Left ventricle myocardium inferior (tissue), 1 donor: ENCODE results near the gene KRTCAP2. TPM values are rescaled to one million over a fixed set of nuclear protein-coding genes. Genes with fewer than 3 reads are reported as not detected.
A peak's percentile ranks its signal among the peaks of the same experiment; 100 is the strongest.

Experiments used
- DNase-seq: peaks from one replicate; pipeline ENCODE4 v3.0.0-alpha.2; 2020
- H3K27ac ChIP-seq: fragments of 200-600 bp; replicated peaks from 2 replicates; pipeline ENCODE4 v1.8.0; 2021
- H3K27me3 ChIP-seq: fragments of 200-600 bp; 2 replicates; pipeline ENCODE4 v1.8.0; 2021; ENCODE audit warnings: low read depth
- H3K36me3 ChIP-seq: fragments of 200-600 bp; 2 replicates; pipeline ENCODE4 v1.8.0; 2021
- H3K4me1 ChIP-seq: fragments of 200-600 bp; 2 replicates; pipeline ENCODE4 v1.8.0; 2021
- H3K4me3 ChIP-seq: fragments of 200-600 bp; 2 replicates; pipeline ENCODE4 v1.8.0; 2021; ENCODE audit warnings: mild to moderate bottlenecking, moderate library complexity
- H3K9me3 ChIP-seq: fragments of 200-600 bp; replicated peaks from 2 replicates; pipeline ENCODE4 v1.8.0; 2021
- intact Hi-C: fragments of 100-400 bp; cut with micrococcal nuclease; formaldehyde crosslinking; loops from one replicate; pipeline ENCODE4 v1.11.0; 2022
- total RNA-seq: library from RNA; stranded (reverse); fragmentation: NEBNext Ultra II Directional; extraction: Animal tissue kit (Norgen Biotek cat#: 25700); gene quantifications from one replicate; pipeline ENCODE4 v1.2.1, GENCODE V29; 2021
- TF ChIP-seq, protein P1 (sequence below): fragments of 200-600 bp; IDR thresholded peaks from 2 replicates; pipeline ENCODE4 v1.8.0; 2021; ENCODE audit warnings: antibody characterized with exemption, mild to moderate bottlenecking, borderline replicate concordance
- donor health status: DM: no; HTN: yes; CAD: no; lungs with severe emphysema.

Gene KRTCAP2
- total RNA-seq, 1 donor from 2014 or later: 113 TPM

DNA sequence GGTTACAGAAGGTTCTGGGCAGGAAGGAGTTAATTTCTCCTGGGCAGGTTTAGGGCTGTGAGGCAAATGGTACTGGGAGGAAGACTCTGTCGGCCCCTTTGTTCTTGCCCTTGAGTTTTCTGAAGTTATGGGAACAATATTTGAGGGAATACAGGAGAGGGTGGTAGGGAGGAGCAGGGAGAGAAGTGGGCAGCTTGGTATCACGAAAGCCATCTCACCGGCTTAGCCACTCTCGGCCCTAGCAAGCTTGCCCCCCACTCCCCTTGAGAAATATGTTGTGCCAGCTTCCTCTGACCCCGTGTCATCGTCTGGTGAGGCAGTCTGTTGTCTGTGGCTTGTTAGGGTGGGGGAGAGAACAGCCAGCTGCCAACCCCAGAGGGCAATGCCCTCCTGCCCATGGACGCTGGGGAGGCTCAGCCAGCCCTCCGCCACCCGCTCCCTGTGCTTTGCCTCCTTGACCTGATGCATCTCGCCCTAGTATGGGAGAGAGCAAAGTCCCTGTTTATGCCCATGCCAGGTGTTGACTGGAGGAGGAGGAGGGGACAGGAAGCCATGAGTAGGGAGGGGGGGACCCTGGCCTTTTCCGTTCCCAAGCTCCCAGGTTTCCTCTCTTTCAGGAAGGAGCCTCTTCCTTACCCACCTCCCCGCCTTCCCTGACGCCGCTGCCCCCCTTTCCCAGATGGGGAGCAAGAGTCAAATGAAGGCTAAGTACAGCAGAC, 44.2 kb downstream of the KRTCAP2 start:
- H3K9me3 ChIP-seq: no peaks in the 10 kb centered on the region
- peaks cover 29% of the 10 kb centered on the region for H3K36me3 ChIP-seq
- H3K27me3 ChIP-seq: no peaks in the 10 kb centered on the region
- peak overlapping the region; percentile 87 for H3K4me3 ChIP-seq
- intact Hi-C loops: loop anchor here (5.0 kb wide), 1 partner anchor 37 kb away; no protein-coding TSS in a partner anchor
- TF ChIP-seq, protein P1, sequence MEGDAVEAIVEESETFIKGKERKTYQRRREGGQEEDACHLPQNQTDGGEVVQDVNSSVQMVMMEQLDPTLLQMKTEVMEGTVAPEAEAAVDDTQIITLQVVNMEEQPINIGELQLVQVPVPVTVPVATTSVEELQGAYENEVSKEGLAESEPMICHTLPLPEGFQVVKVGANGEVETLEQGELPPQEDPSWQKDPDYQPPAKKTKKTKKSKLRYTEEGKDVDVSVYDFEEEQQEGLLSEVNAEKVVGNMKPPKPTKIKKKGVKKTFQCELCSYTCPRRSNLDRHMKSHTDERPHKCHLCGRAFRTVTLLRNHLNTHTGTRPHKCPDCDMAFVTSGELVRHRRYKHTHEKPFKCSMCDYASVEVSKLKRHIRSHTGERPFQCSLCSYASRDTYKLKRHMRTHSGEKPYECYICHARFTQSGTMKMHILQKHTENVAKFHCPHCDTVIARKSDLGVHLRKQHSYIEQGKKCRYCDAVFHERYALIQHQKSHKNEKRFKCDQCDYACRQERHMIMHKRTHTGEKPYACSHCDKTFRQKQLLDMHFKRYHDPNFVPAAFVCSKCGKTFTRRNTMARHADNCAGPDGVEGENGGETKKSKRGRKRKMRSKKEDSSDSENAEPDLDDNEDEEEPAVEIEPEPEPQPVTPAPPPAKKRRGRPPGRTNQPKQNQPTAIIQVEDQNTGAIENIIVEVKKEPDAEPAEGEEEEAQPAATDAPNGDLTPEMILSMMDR: no peak
- peaks cover 99% of the 10 kb centered on the region for H3K4me1 ChIP-seq
- DNase-seq: peak; percentile 51
- peak overlapping the region; percentile 95 for H3K27ac ChIP-seq

DNA sequence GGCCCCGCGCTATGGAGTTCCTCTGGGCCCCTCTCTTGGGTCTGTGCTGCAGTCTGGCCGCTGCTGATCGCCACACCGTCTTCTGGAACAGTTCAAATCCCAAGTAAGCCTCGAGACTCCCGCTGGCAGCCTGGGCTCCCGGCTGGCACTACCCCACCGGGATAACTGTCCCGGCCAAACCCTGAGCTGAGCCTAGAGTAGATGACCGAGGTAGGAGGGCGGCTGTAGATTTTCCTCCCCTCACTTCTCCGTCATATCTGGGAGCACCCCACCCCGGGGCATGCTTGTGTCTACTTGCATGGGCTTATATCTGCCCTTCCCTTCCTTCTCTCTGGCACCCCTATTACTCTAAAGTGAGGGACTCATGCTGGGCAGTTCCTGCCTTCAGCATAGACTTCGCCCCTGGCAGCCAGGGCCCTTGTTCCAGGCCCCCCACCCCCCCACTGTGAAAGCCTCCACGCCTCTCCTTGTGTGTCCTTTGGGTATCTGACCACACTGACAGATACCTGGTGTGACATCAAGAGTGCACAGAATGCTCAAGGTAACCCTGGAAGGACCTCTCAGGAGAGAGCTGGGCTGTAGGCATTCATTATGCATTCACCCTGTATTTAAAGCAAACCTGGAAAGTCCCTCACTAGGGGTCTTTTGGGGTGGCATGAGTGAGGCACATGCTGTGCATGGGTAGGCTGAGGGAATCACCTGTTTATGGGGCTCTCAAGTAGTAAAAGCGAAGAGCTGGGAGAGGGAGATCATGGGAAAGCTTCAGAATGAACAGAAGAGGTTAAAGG, 44.9 kb downstream of the KRTCAP2 start:
- Histone ChIP-seq H3K27ac (peak overlapping the region; percentile 95), H3K27me3 (no peaks in the 10 kb centered on the region), H3K4me1 (peaks cover 91% of the 10 kb centered on the region), H3K9me3 (no peaks in the 10 kb centered on the region), H3K4me3 (peak overlapping the region; percentile 87), H3K36me3 (peaks cover 22% of the 10 kb centered on the region)
- TF ChIP-seq, protein P1: no peak
- DNase-seq: no peak
- intact Hi-C loops: loop anchor here (5.0 kb wide), 1 partner anchor 36 kb away; no protein-coding TSS in a partner anchor

DNA sequence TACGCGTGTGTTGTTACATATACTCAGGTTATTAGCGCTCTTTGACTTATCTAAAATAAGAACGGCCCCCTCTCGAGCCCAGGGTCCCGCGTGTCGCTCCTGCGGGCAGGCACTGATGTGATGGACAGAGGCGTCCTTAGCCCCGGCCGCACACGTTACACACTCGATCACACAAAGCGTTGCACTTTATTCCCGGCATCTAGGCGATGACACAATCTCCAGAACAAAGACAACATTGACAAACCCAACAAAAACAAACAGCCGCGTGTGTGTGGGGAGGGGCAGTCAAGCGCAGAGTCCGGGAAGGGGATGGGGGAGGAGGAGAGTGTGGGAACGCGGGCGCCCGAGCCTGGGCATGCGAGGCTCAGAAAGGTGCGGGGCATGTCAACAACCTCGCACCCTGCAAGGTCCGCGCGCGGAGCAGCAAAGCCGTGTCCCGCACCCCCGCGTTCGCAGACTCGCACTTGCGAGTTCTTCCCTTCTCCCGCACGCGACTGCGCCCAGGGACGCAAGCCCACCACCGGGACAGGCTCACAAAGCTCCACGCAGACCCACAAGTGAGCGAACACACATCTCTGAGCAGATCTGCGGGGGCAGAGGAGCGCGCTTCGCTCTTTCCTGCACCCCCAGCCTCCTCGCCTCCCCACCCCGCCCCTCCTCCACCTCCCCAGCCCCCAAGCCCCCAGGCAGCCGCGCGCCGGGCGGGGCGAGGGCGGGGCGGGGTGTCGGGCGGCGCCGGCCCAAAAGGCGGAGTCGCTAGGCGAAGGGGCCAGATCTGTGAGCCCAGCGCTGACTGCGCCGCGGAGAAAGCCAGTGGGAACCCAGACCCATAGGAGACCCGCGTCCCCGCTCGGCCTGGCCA, 45.8 kb downstream of the KRTCAP2 start, which contains the start of gene EFNA1:
Gene EFNA1 (plus strand): TSS at position 772 of the 862 bp plus-strand sequence. CDS start 102 bp downstream, outside the sequence.
- intact Hi-C loops: loop anchor here (5.0 kb wide), 1 partner anchor 35 kb away; no protein-coding TSS in a partner anchor
- Histone ChIP-seq H3K27ac (peak within 1 kb of the TSS; percentile 95), H3K4me1 (peaks cover 83% of the 10 kb centered on the region)

DNA sequence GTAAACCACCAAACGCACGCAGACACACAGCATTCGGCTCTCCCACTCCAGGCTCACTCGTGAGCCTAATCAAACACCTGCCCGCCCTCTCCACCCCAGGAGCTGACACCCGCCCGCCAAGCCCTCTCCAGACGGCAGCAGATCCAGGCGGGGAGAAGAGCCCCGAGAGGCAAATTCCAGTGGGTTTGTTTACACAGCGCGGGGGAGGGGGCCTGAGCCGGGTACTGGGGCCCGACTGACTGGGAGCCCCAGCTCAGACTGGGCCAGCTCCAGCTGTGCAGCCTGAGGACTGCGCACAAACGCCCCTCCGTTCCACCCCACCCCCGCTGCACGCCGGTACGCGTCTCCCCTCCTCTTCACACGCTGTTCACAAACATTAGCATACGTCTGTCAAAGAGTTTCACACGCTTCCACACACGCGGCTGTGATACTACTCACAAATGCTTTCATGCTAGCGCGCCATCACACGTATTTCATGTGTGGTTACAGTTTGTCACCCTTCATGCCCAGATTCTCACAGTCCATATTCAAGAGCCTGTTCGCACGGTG, 46.5 kb downstream of the KRTCAP2 start:
- intact Hi-C loops: loop anchor here (5.0 kb wide), 1 partner anchor 34 kb away; no protein-coding TSS in a partner anchor

More for the DNA sequence above, 45.8 kb downstream of the KRTCAP2 start, which contains the start of gene EFNA1:
- H3K27me3 ChIP-seq: no peaks in the 10 kb centered on the region
- peak; percentile 75 for DNase-seq
- H3K4me3 ChIP-seq: peak within 1 kb of the TSS; percentile 87
- peaks cover 13% of the 10 kb centered on the region for H3K36me3 ChIP-seq
- no peaks in the 10 kb centered on the region for H3K9me3 ChIP-seq
- TF ChIP-seq, protein P1: no peak

More for the DNA sequence above, 46.5 kb downstream of the KRTCAP2 start:
- H3K36me3 ChIP-seq: peaks cover 6% of the 10 kb centered on the region
- H3K4me1 ChIP-seq: peaks cover 76% of the 10 kb centered on the region
- H3K4me3 ChIP-seq: peak overlapping the region; percentile 87
- H3K9me3 ChIP-seq: no peaks in the 10 kb centered on the region
- TF ChIP-seq, protein P1: no peak
- peak overlapping the region; percentile 95 for H3K27ac ChIP-seq
- DNase-seq: peak; percentile 29
- H3K27me3 ChIP-seq: no peaks in the 10 kb centered on the region
